Stimulated activated naive B cell treated with anti-CD40 and anti-IgM and Interleukin-4, amounts not matched to agents 10 μg/mL and 1 μg/mL and 100 μg/mL, for 72 hours (primary cell): ENCODE results near the gene HTR3A.

Experiments
- ATAC-seq, 2 donors: fragments of 150-1000 bp; cut with Tn5 transposase; replicated peaks; 2 replicates each; pipeline ENCODE4 v1.10.0; 2021; ENCODE audit warnings: moderate library complexity in 1 of 2
- DNase-seq: peaks from one replicate; pipeline ENCODE4 v3.0.0; 2021
- H3K27ac Mint-ChIP-seq: one replicate; pipeline ENCODE4 v1.8.0; 2022; ENCODE audit warnings: mild to moderate bottlenecking, mixed read lengths
- H3K27me3 Mint-ChIP-seq, 2 donors: one replicate each; pipeline ENCODE4 v1.8.0; 2022; ENCODE audit warnings: mixed read lengths in 2 of 2
- H3K36me3 Mint-ChIP-seq, 2 donors: one replicate each; pipeline ENCODE4 v1.8.0; 2022; ENCODE audit warnings: mixed read lengths in 2 of 2, mild to moderate bottlenecking in 1 of 2
- H3K4me1 Mint-ChIP-seq, 2 donors: one replicate each; pipeline ENCODE4 v1.8.0; 2022; ENCODE audit warnings: mixed read lengths in 2 of 2, mild to moderate bottlenecking in 1 of 2
- H3K4me3 Mint-ChIP-seq, 2 donors: one replicate each; pipeline ENCODE4 v1.8.0; 2022; ENCODE audit warnings: mild to moderate bottlenecking in 2 of 2, mixed read lengths in 2 of 2, moderate library complexity in 1 of 2
- H3K9me3 Mint-ChIP-seq, 2 donors: one replicate each; pipeline ENCODE4 v1.8.0; 2022; ENCODE audit warnings: mixed read lengths in 2 of 2, mild to moderate bottlenecking in 1 of 2

The HTR3A gene

DNA sequence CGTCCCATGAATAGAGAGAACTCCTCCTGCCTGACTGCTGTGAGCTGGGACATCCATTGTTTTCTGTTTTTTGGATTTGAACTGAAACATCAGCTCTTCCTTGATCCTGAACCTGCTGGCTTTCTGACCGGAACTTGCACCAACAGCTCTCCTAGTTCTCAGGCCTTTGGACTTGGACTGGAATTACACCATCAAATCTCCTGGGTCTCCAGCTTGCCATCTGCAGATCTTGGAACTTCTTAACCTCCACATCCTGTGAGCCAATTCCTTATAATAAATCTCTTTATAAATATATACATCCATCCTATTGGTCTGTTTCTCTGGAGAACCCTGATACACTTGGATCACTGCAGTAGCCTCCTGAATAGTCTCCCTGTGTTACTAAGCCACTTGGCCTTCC is 42.1 kb downstream of the HTR3A start:
- Mint-ChIP-seq H3K4me3 (no peak overlapping the region), H3K4me1 (no peaks in the 10 kb centered on the region), H3K36me3 (no peaks in the 10 kb centered on the region), H3K27me3 (peaks cover 15 to 18% of the 10 kb centered on the region in 2 donors), H3K27ac (no peak overlapping the region), H3K9me3 (no peaks in the 10 kb centered on the region)
- ATAC-seq (no peak), DNase-seq (no peak)

GRCh38 chr11:114017723-114018122 is 42.8 kb downstream of the HTR3A start:
- H3K27me3 Mint-ChIP-seq: peaks cover 11 to 12% of the 10 kb centered on the region in 2 donors
- no peak for DNase-seq
- no peak for ATAC-seq

GRCh38 chr11:114019046-114019445 is 44.1 kb downstream of the HTR3A start:
- no peaks in the 10 kb centered on the region for H3K9me3 Mint-ChIP-seq
- H3K4me1 Mint-ChIP-seq: no peaks in the 10 kb centered on the region
- peaks cover 7 to 9% of the 10 kb centered on the region in 2 donors for H3K27me3 Mint-ChIP-seq
- no peak overlapping the region for H3K4me3 Mint-ChIP-seq
- no peak overlapping the region for H3K27ac Mint-ChIP-seq
- ATAC-seq (no peak), DNase-seq (no peak)
- H3K36me3 Mint-ChIP-seq: no peaks in the 10 kb centered on the region

More at GRCh38 chr11:114017723-114018122, 42.8 kb downstream of the HTR3A start:
- Mint-ChIP-seq H3K36me3 (no peaks in the 10 kb centered on the region), H3K9me3 (no peaks in the 10 kb centered on the region), H3K4me3 (no peak overlapping the region), H3K4me1 (no peaks in the 10 kb centered on the region), H3K27ac (no peak overlapping the region)

DNA sequence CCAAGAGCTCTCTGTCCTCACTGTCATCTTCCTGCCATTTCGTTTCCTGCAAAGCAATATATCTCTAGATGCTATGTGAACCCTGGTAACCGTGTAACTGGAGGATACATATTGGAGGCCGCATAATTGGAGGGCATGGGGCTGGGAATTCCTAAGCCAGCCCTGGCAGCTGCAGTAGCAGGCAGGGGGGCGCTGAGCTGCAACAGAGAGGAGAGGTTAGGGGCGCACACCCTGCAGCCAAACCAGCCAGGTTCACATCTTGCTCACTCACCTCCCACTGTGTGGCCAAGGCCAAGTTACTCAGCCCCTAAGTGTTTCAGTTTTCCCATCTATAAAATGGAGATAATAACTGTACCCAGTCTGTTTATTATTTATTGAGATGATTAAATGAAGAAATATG is 44.7 kb downstream of the HTR3A start:
- H3K27me3 Mint-ChIP-seq: peaks cover 7% of the 10 kb centered on the region in 2 donors
- H3K36me3 Mint-ChIP-seq: no peaks in the 10 kb centered on the region
- DNase-seq (no peak), ATAC-seq (no peak)
- H3K27ac Mint-ChIP-seq: no peak overlapping the region
- no peaks in the 10 kb centered on the region for H3K4me1 Mint-ChIP-seq
- H3K9me3 Mint-ChIP-seq: no peaks in the 10 kb centered on the region
- no peak overlapping the region for H3K4me3 Mint-ChIP-seq

GRCh38 chr11:114025329-114025907 is 50.5 kb downstream of the HTR3A start:
- H3K27me3 Mint-ChIP-seq: peaks cover 16 to 25% of the 10 kb centered on the region in 2 donors
- H3K27ac Mint-ChIP-seq: no peak overlapping the region
- no peak overlapping the region for H3K4me3 Mint-ChIP-seq
- ATAC-seq: no peak
- no peak for DNase-seq
- peaks cover 0 to 6% of the 10 kb centered on the region in 2 donors for H3K4me1 Mint-ChIP-seq
- no peaks in the 10 kb centered on the region for H3K9me3 Mint-ChIP-seq
- no peaks in the 10 kb centered on the region for H3K36me3 Mint-ChIP-seq

GRCh38 chr11:114026355-114026754 is 51.4 kb downstream of the HTR3A start:
- H3K27me3 Mint-ChIP-seq: peaks cover 16 to 30% of the 10 kb centered on the region in 2 donors
- peaks cover 0 to 6% of the 10 kb centered on the region in 2 donors for H3K4me1 Mint-ChIP-seq
- ATAC-seq (peak; percentile 70 to 74), DNase-seq (no peak)
- H3K36me3 Mint-ChIP-seq: no peaks in the 10 kb centered on the region
- H3K9me3 Mint-ChIP-seq: no peaks in the 10 kb centered on the region
- H3K27ac Mint-ChIP-seq: no peak overlapping the region
- H3K4me3 Mint-ChIP-seq: no peak overlapping the region

DNA sequence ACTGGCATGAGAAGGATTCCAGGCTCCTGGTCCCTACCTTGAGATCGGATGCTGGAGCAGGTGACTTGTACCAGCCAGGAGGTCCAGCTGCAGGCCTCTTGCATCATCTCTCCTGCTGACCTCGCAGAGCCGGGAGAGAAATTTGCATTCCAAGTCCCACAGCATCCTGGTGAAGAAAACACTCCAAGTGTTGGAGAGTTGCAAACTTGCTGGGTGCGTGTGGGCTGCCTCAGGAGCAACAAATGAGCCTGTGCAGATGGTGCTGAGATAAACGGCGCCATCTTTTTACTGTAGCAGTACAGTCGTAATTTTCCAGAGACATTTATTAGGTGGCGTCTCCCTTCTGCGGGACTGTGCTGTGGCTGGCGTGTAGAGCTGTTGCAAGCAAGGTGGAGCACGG is 52.5 kb downstream of the HTR3A start:
- ATAC-seq (no peak), DNase-seq (no peak)
- Mint-ChIP-seq H3K4me1 (peaks cover 0 to 11% of the 10 kb centered on the region in 2 donors), H3K27ac (no peak overlapping the region), H3K9me3 (no peaks in the 10 kb centered on the region), H3K27me3 (peaks cover 16 to 30% of the 10 kb centered on the region in 2 donors), H3K4me3 (no peak overlapping the region), H3K36me3 (no peaks in the 10 kb centered on the region)

DNA sequence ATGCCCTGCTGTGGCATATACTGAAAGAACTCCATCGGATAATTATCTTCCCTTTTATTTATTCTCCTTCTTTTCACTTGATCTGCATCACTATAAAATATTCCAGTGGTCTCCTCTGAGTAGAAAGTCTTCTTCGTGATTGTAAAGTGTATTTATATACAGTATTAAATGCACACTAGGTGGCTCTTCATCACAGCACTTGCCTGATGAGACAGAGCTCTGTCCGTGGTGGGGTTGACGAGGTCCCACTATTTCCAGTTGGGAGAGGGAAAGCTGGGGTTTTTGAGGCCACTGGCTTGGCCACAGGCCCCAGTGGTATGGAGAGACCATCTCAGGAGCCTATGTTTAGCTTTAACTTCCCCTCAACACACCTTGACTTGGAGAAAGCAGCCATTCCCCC is 53.0 kb downstream of the HTR3A start:
- Mint-ChIP-seq H3K27me3 (peaks cover 17 to 31% of the 10 kb centered on the region in 2 donors), H3K4me3 (no peak overlapping the region), H3K36me3 (no peaks in the 10 kb centered on the region), H3K4me1 (peaks cover 0 to 11% of the 10 kb centered on the region in 2 donors), H3K27ac (no peak overlapping the region), H3K9me3 (no peaks in the 10 kb centered on the region)
- ATAC-seq (no peak), DNase-seq (no peak)

GRCh38 chr11:114031246-114031966 is 56.5 kb downstream of the HTR3A start:
- Mint-ChIP-seq H3K4me3 (no peak overlapping the region), H3K27me3 (peaks cover 26 to 49% of the 10 kb centered on the region in 2 donors), H3K36me3 (no peaks in the 10 kb centered on the region), H3K9me3 (no peaks in the 10 kb centered on the region), H3K4me1 (peaks cover 0 to 21% of the 10 kb centered on the region in 2 donors), H3K27ac (no peak overlapping the region)
- DNase-seq (no peak), ATAC-seq (no peak)

- Mint-ChIP-seq H3K36me3 (no peaks in the 10 kb centered on the region), H3K27me3 (peaks cover 26 to 50% of the 10 kb centered on the region in 2 donors), H3K27ac (no peak overlapping the region), H3K9me3 (no peaks in the 10 kb centered on the region), H3K4me3 (no peak overlapping the region), H3K4me1 (peaks cover 0 to 19% of the 10 kb centered on the region in 2 donors)
- no peak for DNase-seq
- ATAC-seq: no peak
These were observed 57.0 kb downstream of the HTR3A start for GRCh38 chr11:114031967-114032320.

DNA sequence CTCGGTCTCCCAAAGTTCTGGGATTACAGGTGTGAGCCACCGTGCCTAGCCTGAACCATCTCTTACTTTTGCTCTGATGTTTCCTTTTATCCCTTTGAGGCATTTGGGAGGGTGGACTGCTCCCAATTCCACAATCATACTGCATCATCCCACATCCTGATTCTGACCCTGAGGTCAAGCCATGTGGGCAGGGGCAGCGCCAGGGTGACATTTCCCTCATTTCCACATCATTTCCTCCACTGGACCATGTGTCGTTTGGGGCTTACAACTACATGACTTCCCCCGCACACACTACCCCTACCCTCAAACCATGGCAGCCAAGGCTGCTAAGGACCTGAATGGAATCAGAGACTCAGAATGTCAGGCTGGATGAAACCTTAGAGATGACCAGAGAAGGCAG is 58.2 kb downstream of the HTR3A start:
- H3K4me3 Mint-ChIP-seq: no peak overlapping the region
- DNase-seq (no peak), ATAC-seq (no peak)
- no peak overlapping the region for H3K27ac Mint-ChIP-seq
- no peaks in the 10 kb centered on the region for H3K36me3 Mint-ChIP-seq
- no peaks in the 10 kb centered on the region for H3K9me3 Mint-ChIP-seq
- peaks cover 0 to 19% of the 10 kb centered on the region in 2 donors for H3K4me1 Mint-ChIP-seq
- peaks cover 26 to 50% of the 10 kb centered on the region in 2 donors for H3K27me3 Mint-ChIP-seq

- Mint-ChIP-seq H3K27ac (no peak overlapping the region), H3K9me3 (no peaks in the 10 kb centered on the region), H3K4me3 (no peak overlapping the region), H3K27me3 (peaks cover 23 to 45% of the 10 kb centered on the region in 2 donors), H3K4me1 (peaks cover 0 to 19% of the 10 kb centered on the region in 2 donors), H3K36me3 (no peaks in the 10 kb centered on the region)
- DNase-seq: no peak
- ATAC-seq: no peak
These were observed 58.7 kb downstream of the HTR3A start for GRCh38 chr11:114033572-114033971.

- H3K36me3 Mint-ChIP-seq: no peaks in the 10 kb centered on the region
- H3K9me3 Mint-ChIP-seq: no peaks in the 10 kb centered on the region
- H3K27ac Mint-ChIP-seq: no peak overlapping the region
- no peak for DNase-seq
- H3K4me3 Mint-ChIP-seq: no peak overlapping the region
- peaks cover 20 to 36% of the 10 kb centered on the region in 2 donors for H3K27me3 Mint-ChIP-seq
- ATAC-seq: no peak
- H3K4me1 Mint-ChIP-seq: peaks cover 0 to 19% of the 10 kb centered on the region in 2 donors
These were observed 60.0 kb downstream of the HTR3A start for GRCh38 chr11:114034956-114035355.

DNA sequence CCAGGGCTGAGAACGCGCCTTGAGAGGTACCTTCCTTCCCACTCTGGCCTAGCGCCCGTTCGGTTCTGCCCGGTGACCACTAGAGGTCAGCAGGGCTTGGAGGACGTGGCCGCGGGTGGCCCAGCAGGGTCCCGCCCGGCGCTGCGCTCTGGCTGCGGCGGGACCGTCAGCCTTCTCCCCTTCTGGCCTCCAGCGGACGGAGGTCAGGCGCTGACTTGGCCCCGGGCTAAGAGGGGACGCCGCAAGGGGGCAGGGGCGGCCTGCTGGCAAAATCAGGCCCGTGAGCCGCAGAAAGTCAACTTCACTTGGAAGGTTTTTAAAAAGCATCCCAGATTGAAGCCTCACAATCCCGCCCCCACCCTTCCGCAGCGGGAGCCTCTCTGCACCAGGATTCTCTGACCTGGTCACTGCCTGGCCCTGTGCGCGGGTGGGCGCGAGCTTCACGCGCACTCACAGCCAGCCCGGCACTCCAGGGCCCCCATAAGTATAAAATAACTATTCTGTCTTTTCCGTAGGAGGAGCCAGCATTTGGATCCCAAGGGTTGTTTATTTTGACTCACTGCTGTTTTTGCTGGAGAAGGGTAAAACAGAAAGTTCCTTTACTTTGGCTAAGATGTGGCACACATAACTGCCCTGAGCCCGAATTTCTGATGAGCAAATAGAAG is 61.4 kb downstream of the HTR3A start:
- peak overlapping the region; percentile 30 to 67 for H3K4me3 Mint-ChIP-seq
- no peaks in the 10 kb centered on the region for H3K9me3 Mint-ChIP-seq
- ATAC-seq (peak; percentile 90 to 94), DNase-seq (peak; percentile 39)
- H3K36me3 Mint-ChIP-seq: no peaks in the 10 kb centered on the region
- H3K27ac Mint-ChIP-seq: no peak overlapping the region
- H3K27me3 Mint-ChIP-seq: peaks cover 15 to 27% of the 10 kb centered on the region in 2 donors
- peaks cover 0 to 19% of the 10 kb centered on the region in 2 donors for H3K4me1 Mint-ChIP-seq

DNA sequence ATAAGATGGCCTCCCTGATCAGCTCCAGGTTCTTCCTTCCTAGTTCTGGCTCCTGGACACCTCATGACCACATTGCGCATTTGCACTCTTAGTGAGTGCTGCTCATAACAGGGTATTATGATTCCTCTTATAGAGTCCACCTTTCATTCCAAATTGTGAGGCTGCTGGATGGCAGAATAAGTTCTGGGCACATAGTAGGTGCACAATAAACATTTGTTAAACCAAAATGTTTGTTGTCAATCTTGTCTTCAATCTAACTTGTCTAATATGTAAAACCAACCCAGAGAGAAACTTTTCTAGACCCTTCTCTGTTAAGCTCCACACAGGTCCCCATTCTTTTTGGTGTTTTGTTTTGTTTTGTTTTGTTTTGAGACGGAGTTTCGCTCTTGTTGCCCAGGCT is 62.0 kb downstream of the HTR3A start:
- no peak overlapping the region for H3K4me3 Mint-ChIP-seq
- H3K36me3 Mint-ChIP-seq: no peaks in the 10 kb centered on the region
- peaks cover 0 to 14% of the 10 kb centered on the region in 2 donors for H3K4me1 Mint-ChIP-seq
- H3K27me3 Mint-ChIP-seq: peaks cover 15 to 27% of the 10 kb centered on the region in 2 donors
- ATAC-seq (no peak), DNase-seq (no peak)
- H3K27ac Mint-ChIP-seq: no peak overlapping the region
- no peaks in the 10 kb centered on the region for H3K9me3 Mint-ChIP-seq
